Ishikawa (cell line): ENCODE data around the gene PI4KB.

ENCODE experiments used
- CEBPB ChIP-seq: IDR thresholded peaks from 2 replicates; pipeline ENCODE4 v1.6.1; 2012
- CREB1 ChIP-seq: IDR thresholded peaks from 2 replicates; pipeline ENCODE4 v1.6.1; 2012; ENCODE audit warnings: low read depth
- EGR1 ChIP-seq: IDR thresholded peaks from 2 replicates; pipeline ENCODE4 v1.6.1; 2012
- EP300 ChIP-seq: IDR thresholded peaks from 2 replicates; pipeline ENCODE4 v1.6.1; 2012; ENCODE audit warnings: borderline replicate concordance
- FOXM1 ChIP-seq: IDR thresholded peaks from 2 replicates; pipeline ENCODE4 v1.6.1; 2012; ENCODE audit warnings: low read depth, borderline replicate concordance
- NFIC ChIP-seq: IDR thresholded peaks from 2 replicates; pipeline ENCODE4 v1.6.1; 2012
- RAD21 ChIP-seq: IDR thresholded peaks from 2 replicates; pipeline ENCODE4 v1.6.1; 2012; ENCODE audit warnings: low read depth
- TAF1 ChIP-seq: IDR thresholded peaks from 2 replicates; pipeline ENCODE4 v1.6.1; 2012; ENCODE audit warnings: low read depth, mild to moderate bottlenecking
- TCF12 ChIP-seq: IDR thresholded peaks from 2 replicates; pipeline ENCODE4 v1.6.1; 2012; ENCODE audit warnings: low read depth
- TEAD4 ChIP-seq: IDR thresholded peaks from 2 replicates; pipeline ENCODE4 v1.6.1; 2012
- YY1 ChIP-seq: IDR thresholded peaks from 2 replicates; pipeline ENCODE4 v1.6.1; 2012; ENCODE audit warnings: low read depth
- ZBTB7A ChIP-seq: IDR thresholded peaks from 2 replicates; pipeline ENCODE4 v1.6.1; 2012; ENCODE audit warnings: low read depth
- TF ChIP-seq, protein P1 (sequence below): IDR thresholded peaks from 2 replicates; pipeline ENCODE4 v1.6.1; 2012
- TF ChIP-seq, protein P2 (sequence below): IDR thresholded peaks from 2 replicates; pipeline ENCODE4 v1.6.1; 2012; ENCODE audit warnings: low read depth, mild to moderate bottlenecking
- TF ChIP-seq, protein P3 (sequence below): IDR thresholded peaks from 2 replicates; pipeline ENCODE4 v1.6.1; 2012

PI4KB gene

DNA sequence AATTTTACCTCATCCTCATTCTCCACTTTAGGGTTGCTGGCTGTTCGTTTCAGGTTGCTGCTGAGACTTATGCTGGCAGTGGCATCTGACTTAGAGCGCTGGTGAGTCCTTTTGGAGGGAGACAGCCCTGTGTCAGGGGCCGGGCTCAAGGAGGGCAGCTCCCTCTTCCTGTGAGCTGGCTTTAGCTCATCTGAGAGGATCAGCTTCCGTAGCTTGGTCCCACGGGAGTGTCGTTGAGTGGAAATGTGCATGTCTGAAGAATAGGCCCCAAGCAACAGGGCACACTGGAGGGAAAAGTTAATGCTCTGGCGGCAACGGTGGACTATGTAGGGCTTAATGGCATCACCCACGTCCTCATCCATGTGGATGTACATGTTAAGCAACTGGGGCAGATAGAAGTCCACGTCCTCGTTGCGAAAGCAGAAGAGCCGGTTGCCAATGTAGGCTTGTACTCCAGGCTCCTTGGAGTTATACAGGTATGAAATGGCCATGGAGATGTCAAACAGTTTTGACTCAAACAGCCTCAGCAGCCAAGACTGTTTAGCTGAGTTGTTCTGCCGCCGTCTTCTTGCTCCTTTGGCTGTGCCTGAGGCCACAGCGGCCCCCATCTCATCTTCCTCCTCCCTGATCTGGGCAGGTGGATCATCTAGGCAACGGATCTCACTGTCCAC lies 11.5 kb downstream of the PI4KB start:
- no peak for TF ChIP-seq TCF12
- no peak for TF ChIP-seq TEAD4
- no peak for TF ChIP-seq YY1
- TF ChIP-seq FOXM1: no peak
- TF ChIP-seq CEBPB: no peak
- TF ChIP-seq, protein P1, sequence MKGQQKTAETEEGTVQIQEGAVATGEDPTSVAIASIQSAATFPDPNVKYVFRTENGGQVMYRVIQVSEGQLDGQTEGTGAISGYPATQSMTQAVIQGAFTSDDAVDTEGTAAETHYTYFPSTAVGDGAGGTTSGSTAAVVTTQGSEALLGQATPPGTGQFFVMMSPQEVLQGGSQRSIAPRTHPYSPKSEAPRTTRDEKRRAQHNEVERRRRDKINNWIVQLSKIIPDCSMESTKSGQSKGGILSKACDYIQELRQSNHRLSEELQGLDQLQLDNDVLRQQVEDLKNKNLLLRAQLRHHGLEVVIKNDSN: no peak
- TF ChIP-seq EP300: no peak
- TF ChIP-seq, protein P2, sequence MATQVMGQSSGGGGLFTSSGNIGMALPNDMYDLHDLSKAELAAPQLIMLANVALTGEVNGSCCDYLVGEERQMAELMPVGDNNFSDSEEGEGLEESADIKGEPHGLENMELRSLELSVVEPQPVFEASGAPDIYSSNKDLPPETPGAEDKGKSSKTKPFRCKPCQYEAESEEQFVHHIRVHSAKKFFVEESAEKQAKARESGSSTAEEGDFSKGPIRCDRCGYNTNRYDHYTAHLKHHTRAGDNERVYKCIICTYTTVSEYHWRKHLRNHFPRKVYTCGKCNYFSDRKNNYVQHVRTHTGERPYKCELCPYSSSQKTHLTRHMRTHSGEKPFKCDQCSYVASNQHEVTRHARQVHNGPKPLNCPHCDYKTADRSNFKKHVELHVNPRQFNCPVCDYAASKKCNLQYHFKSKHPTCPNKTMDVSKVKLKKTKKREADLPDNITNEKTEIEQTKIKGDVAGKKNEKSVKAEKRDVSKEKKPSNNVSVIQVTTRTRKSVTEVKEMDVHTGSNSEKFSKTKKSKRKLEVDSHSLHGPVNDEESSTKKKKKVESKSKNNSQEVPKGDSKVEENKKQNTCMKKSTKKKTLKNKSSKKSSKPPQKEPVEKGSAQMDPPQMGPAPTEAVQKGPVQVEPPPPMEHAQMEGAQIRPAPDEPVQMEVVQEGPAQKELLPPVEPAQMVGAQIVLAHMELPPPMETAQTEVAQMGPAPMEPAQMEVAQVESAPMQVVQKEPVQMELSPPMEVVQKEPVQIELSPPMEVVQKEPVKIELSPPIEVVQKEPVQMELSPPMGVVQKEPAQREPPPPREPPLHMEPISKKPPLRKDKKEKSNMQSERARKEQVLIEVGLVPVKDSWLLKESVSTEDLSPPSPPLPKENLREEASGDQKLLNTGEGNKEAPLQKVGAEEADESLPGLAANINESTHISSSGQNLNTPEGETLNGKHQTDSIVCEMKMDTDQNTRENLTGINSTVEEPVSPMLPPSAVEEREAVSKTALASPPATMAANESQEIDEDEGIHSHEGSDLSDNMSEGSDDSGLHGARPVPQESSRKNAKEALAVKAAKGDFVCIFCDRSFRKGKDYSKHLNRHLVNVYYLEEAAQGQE: no peak
- TF ChIP-seq EGR1: no peak
- no peak for TF ChIP-seq ZBTB7A
- TF ChIP-seq NFIC: no peak
- no peak for TF ChIP-seq TAF1
- no peak for TF ChIP-seq RAD21
- TF ChIP-seq, protein P3, sequence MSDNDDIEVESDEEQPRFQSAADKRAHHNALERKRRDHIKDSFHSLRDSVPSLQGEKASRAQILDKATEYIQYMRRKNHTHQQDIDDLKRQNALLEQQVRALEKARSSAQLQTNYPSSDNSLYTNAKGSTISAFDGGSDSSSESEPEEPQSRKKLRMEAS: no peak

DNA sequence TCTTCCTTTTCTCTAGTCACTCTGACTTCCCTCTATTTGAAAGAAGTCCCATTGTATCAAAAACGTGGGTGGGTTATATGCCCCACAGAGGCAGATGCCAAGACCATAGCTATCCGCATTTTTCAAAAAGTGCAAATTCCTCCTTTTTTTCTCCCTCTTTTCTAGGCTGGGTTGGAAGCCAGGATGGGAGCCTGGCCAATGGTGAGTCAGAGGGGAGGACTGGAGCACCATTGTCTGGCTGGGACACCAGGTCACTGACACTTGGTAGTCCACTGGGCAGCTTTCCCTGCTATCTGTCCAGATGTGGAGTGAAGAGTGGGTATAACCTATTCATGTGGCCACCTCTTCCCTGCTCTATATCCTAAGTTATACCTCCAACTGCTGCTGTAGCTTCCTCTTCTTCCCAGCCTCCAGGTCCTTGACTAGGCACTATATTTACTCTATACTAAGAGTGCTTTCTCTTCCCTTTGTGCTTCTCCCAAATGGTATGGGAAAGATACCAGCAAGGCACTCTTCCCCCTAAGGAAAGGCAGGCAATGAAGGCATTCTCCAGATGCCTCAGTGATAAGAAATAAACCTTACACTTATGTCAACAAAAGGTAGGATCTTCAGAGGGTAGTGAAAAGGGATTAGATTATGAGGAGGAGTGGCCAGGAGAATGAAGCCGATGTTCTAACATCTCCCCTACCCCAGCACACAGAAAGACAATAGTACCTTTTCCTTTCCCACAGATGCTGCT lies 12.9 kb downstream of the PI4KB start:
- TF ChIP-seq, protein P1: no peak
- TF ChIP-seq CEBPB (no peak), ZBTB7A (no peak), FOXM1 (peak; percentile 88), EGR1 (no peak), RAD21 (peak; percentile 6; the same call in 1 of the 2 replicates), EP300 (no peak), YY1 (no peak), TAF1 (no peak), TCF12 (peak; percentile 47; the same call in 1 of the 2 replicates), CREB1 (no peak), NFIC (peak; percentile 84), TEAD4 (peak; percentile 67)
- TF ChIP-seq, protein P3: no peak
- TF ChIP-seq, protein P2: no peak

DNA sequence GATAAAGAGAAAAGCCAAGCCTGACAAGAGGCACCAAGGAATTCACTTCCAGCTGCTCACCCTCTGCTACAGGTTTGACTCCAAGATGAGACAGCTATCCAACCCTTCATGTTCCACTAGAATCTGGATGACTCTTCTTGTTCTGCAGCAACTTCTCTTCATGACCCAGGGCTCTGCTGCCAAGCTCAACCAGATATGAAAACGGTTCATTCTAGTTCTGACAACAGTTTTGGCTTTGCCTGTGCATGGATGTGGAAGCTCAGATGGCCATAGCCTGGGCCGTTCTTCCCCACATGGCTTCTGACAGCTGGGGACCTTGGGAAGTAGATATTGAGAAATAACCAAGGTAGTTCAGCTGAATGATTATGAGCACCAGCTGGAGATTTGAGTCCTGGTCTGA lies 13.7 kb downstream of the PI4KB start:
- TF ChIP-seq EGR1 (no peak), CREB1 (no peak), CEBPB (no peak)
- TF ChIP-seq, protein P1: no peak

DNA sequence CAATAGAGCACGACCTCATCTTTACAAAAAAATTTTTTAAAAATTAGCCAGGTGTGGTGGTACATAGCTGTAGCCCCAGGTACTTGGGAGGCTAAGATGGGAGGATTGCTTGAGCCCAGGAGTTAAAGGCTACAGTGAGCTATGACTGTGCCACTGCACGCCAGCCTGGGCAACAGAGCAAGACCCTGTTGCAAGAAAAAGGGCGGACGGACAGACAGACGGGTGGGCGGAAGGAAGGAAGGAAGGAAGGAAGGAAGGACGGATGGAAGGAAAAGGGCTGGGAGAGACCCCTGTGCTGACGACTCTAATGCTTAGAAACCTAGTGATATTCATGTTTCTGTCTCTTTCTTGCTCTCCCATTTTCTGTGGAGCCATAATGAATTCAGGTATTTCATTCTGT lies 14.4 kb downstream of the PI4KB start:
- no peak for TF ChIP-seq ZBTB7A
- TF ChIP-seq YY1: no peak
- no peak for TF ChIP-seq EP300
- TF ChIP-seq TCF12: no peak
- no peak for TF ChIP-seq FOXM1
- TF ChIP-seq, protein P1: no peak
- no peak for TF ChIP-seq CREB1
- no peak for TF ChIP-seq TEAD4
- TF ChIP-seq EGR1: no peak
- TF ChIP-seq RAD21: no peak
- TF ChIP-seq, protein P3: no peak
- TF ChIP-seq CEBPB: no peak
- TF ChIP-seq, protein P2: no peak
